Small intestine (tissue), 7 donors: Measurements from ENCODE around the gene SNAP47. TPM values are rescaled to one million over a fixed set of nuclear protein-coding genes. Genes with fewer than 3 reads are reported as not detected.

Source experiments
- DNase-seq, 2 donors: peaks; one replicate each; pipeline versions ENCODE4 v3.0.0 to v3.0.0-alpha.2; 2013
- FAIRE-seq: peaks from 2 replicates; lab custom pipeline; 2012; peaks lifted over from hg19 to GRCh38; lab: Jason Lieb, UNC
- H3K27ac ChIP-seq, 3 donors: one replicate each; pipeline ENCODE4 v1.5.1; 2013; ENCODE audit warnings: low read length in 2 of 3, mild to moderate bottlenecking in 2 of 3, control low read depth in 1 of 3, inconsistent platforms in 1 of 3, low read depth in 1 of 3, moderate library complexity in 1 of 3
- H3K27me3 ChIP-seq, 3 donors: one replicate each; pipeline ENCODE4 v1.6.1; 2013; ENCODE audit warnings: low read length in 3 of 3, inconsistent platforms in 1 of 3; ENCODE audit not compliant: control insufficient read depth in 3 of 3, insufficient read depth in 3 of 3
- H3K36me3 ChIP-seq, 3 donors: one replicate each; pipeline ENCODE4 v1.6.1; 2013; ENCODE audit warnings: low read length in 3 of 3, inconsistent platforms in 1 of 3, low read depth in 1 of 3, mild to moderate bottlenecking in 1 of 3, moderate library complexity in 1 of 3; ENCODE audit not compliant: control insufficient read depth in 3 of 3, insufficient read depth in 2 of 3
- H3K4me1 ChIP-seq, 3 donors: one replicate each; pipeline ENCODE4 v1.6.1; 2013; ENCODE audit warnings: low read length in 2 of 3, inconsistent platforms in 1 of 3, low read depth in 1 of 3, mild to moderate bottlenecking in 1 of 3, moderate library complexity in 1 of 3; ENCODE audit not compliant: control insufficient read depth in 3 of 3, insufficient read depth in 2 of 3
- H3K4me3 ChIP-seq, 3 donors: one replicate each; pipeline ENCODE4 v1.5.1; 2013; ENCODE audit warnings: low read length in 3 of 3, control low read depth in 1 of 3, inconsistent platforms in 1 of 3, low read depth in 1 of 3, mild to moderate bottlenecking in 1 of 3, moderate library complexity in 1 of 3
- H3K9me3 ChIP-seq, 2 donors: one replicate each; pipeline ENCODE4 v1.6.1; 2013; ENCODE audit warnings: low read depth in 1 of 2, low read length in 1 of 2; ENCODE audit not compliant: control insufficient read depth in 2 of 2, insufficient read depth in 1 of 2
- WGBS, 3 donors: extraction: QIAGEN DNeasy Blood & Tissue Kit; methylation state at CpG; one replicate each; pipeline ENCODE4 v1.1.7; 2013; 5-methylcytosine and 5-hydroxymethylcytosine counted together
- polyA plus RNA-seq, 4 donors: library from polyadenylated mRNA; stranded (reverse) in 3 of 4; unstranded in 1 of 4; fragments of 200-250 nt in 3 of 4; fragments of 120-200 nt in 1 of 4; gene quantifications; one replicate each; pipeline versions ENCODE4 v1.2.1 to v1.2.3, GENCODE V29; 2013
- donor health status: healthy with polysubstance abuse.
- donor health status: control.
- donor health status: control.
- donor health status: Bipolar disorder and iron deficiency.
- donor health status: healthy.

The SNAP47 gene
- polyA plus RNA-seq, 4 donors, result 9.8 to 22.5 (median 15.5) TPM

DNA sequence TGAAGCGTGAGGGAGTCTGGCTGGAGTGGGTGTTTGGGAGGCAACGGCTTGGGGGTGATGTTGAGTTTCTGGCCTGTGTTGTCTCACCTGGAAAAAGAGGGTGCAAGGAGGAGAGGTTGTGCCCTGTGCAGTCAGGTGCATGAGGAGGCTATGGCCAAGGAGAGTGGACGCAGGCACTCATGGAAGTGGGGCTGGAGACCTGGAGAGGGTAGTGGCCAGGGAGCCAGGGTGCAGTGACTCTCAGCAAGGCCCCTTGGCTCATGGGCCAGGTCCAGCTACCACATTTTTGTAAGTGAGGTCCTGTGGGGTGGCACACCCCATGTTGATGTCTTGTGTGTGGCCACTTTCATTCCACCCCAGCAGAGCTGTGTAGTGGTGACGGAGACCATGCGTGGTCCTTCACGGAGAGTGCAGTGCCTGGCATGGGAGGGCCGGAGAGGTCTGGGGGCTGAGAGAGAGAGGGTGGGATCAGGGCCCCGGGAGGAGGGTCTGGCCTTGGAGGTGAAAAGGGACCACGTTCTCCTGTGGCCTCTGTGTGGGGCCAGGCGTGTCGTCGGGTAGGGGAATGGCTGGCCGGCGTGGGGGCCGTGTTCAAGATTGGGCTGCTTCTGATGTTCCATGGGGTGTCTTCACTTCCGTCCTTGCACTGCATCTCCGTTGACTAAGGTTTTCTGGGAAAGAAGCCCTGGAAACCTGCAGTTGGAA lies 6.1 kb downstream of the SNAP47 start:
- DNase-seq, result no peak
- H3K36me3 ChIP-seq, result peaks cover 0 to 25% (median 0%) of the 10 kb centered on the region in 3 donors
- WGBS, 3 donors, result 90 to 93% (median 92%) methylated on average over 17 of the region's 17 CpGs

GRCh38 chr1:227742738-227743715 lies 7.8 kb downstream of the SNAP47 start:
- Histone ChIP-seq H3K27ac (no peak overlapping the region), H3K9me3 (no peaks in the 10 kb centered on the region), H3K4me1 (no peaks in the 10 kb centered on the region), H3K4me3 (no peak overlapping the region), H3K27me3 (no peaks in the 10 kb centered on the region), H3K36me3 (peaks cover 0 to 34% (median 0%) of the 10 kb centered on the region in 3 donors)
- WGBS, 3 donors, result 92 to 97% (median 94%) methylated on average over 18 of the region's 18 CpGs
- no peak for DNase-seq
- FAIRE-seq, result no peak

More for the DNA sequence above, 6.1 kb downstream of the SNAP47 start:
- Histone ChIP-seq H3K27me3 (no peaks in the 10 kb centered on the region), H3K9me3 (no peaks in the 10 kb centered on the region), H3K4me1 (no peaks in the 10 kb centered on the region), H3K27ac (no peak overlapping the region), H3K4me3 (no peak overlapping the region)
- FAIRE-seq, result no peak

DNA sequence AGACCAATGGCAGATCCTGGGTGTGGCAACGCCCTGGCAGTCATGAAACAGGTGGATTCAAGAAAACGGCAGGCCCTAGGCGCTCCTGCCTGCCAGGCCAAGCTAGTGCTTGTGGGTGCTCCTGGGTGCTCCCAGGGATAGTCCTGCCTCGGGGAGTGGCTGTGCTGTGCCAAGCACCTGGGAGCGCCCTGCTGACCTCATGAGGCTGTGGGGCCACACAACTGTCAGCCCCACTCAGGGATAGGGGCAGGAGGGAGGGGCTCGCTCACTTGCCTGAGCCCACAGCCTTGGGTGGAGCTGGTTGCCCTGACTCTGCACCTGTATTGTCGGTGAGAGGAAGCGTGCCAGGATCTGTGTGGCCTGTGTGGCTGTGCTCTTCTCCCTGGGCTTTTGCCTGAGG lies 9.4 kb downstream of the SNAP47 start:
- H3K9me3 ChIP-seq, result no peaks in the 10 kb centered on the region
- no peak for FAIRE-seq
- H3K27ac ChIP-seq, result no peak overlapping the region
- DNase-seq, result peak in 1 of 2 donors; percentile 27
- no peak overlapping the region for H3K4me3 ChIP-seq
- H3K36me3 ChIP-seq, result peaks cover 0 to 41% (median 0%) of the 10 kb centered on the region in 3 donors
- H3K27me3 ChIP-seq, result no peaks in the 10 kb centered on the region
- WGBS, 3 donors, result 44 to 68% (median 56%) methylated on average over 8 of the region's 8 CpGs
- no peaks in the 10 kb centered on the region for H3K4me1 ChIP-seq

DNA sequence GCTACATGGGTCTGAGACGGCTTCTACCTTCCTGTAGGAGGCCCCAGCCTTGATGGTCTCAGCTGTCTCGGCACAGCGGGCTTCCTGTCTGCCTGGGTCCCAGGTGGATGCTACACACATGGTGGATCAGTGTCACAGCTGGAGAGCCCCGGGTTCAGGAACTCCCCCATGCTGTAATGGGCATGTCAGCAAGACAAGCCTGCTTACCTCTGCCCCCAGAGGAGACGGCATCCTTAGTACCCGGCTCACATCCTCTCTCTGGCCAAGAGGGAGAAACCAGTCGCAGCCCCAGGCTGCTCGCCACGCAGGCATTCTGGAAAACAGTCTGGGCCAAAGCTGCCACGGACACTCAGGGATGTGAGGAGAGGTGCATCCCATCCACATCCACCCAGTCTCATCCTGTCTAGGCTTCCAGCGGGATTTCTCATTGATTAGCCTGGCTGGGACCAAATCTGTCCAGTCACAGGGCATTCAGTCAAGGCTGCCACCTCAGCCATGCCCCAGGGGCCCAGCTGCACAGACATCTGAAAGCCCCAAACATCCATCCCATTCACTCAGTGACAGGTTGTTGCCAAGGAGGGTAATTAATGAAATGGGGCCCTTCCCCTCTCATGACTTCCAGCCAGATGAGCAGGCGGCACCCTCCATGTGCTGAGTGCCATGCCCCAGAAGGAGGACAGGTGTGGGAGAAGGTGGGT lies 10.5 kb downstream of the SNAP47 start:
- no peak overlapping the region for H3K4me3 ChIP-seq
- FAIRE-seq (no peak), DNase-seq (no peak)
- 91 to 92% (median 91%) methylated on average over 12 of the region's 12 CpGs for WGBS, 3 donors
- H3K36me3 ChIP-seq, result peaks cover 0 to 45% (median 2%) of the 10 kb centered on the region in 3 donors
- H3K4me1 ChIP-seq, result no peaks in the 10 kb centered on the region
- H3K9me3 ChIP-seq, result no peaks in the 10 kb centered on the region
- H3K27ac ChIP-seq, result no peak overlapping the region
- H3K27me3 ChIP-seq, result no peaks in the 10 kb centered on the region

GRCh38 chr1:227746676-227747075 lies 11.4 kb downstream of the SNAP47 start:
- no peak overlapping the region for H3K27ac ChIP-seq
- H3K27me3 ChIP-seq, result no peaks in the 10 kb centered on the region
- FAIRE-seq (no peak), DNase-seq (no peak)
- no peaks in the 10 kb centered on the region for H3K4me1 ChIP-seq
- no peak overlapping the region for H3K4me3 ChIP-seq
- no peaks in the 10 kb centered on the region for H3K9me3 ChIP-seq
- H3K36me3 ChIP-seq, result peaks cover 2 to 47% (median 5%) of the 10 kb centered on the region in 3 donors
- 90 to 95% (median 92%) methylated on average over 6 of the region's 6 CpGs for WGBS, 3 donors

- Histone ChIP-seq H3K36me3 (peaks cover 2 to 46% (median 5%) of the 10 kb centered on the region in 3 donors), H3K9me3 (no peaks in the 10 kb centered on the region), H3K4me1 (no peaks in the 10 kb centered on the region), H3K27me3 (no peaks in the 10 kb centered on the region), H3K4me3 (no peak overlapping the region), H3K27ac (no peak overlapping the region)
- FAIRE-seq (no peak), DNase-seq (no peak)
- 83 to 87% (median 87%) methylated on average over 8 of the region's 8 CpGs for WGBS, 3 donors
These were observed 12.1 kb downstream of the SNAP47 start for GRCh38 chr1:227747382-227747781.

GRCh38 chr1:227747948-227748495 lies 12.8 kb downstream of the SNAP47 start:
- Histone ChIP-seq H3K4me1 (no peaks in the 10 kb centered on the region), H3K9me3 (no peaks in the 10 kb centered on the region), H3K27ac (peak overlapping the region in 2 of 3 donors; percentile 17 to 67), H3K27me3 (no peaks in the 10 kb centered on the region), H3K36me3 (peaks cover 2 to 44% (median 5%) of the 10 kb centered on the region in 3 donors), H3K4me3 (no peak overlapping the region)
- 93 to 96% (median 94%) methylated on average over 18 of the region's 18 CpGs for WGBS, 3 donors
- DNase-seq, result no peak
- FAIRE-seq, result no peak
